ENCODE results near the gene TRIM54. TPM values are rescaled to one million over a fixed set of nuclear protein-coding genes. Genes with fewer than 3 reads are reported as not detected.

TRIM54 gene
- total RNA-seq, 1 experiment from 2014 or later, result 3.3 TPM

GRCh38 chr2:27306136-27306535 lies 23.9 kb downstream of the TRIM54 start:
- DNase-seq (ENCODE audit: low spot score), result no peak
- ATAC-seq, result no peak
- H3K4me3 Mint-ChIP-seq, result peak overlapping the region; percentile 62
- ChIA-PET POLR2A (no interaction called here), CTCF (interaction anchor here (0.9 to 1.2 kb wide), 2 partner anchors 15 to 41 kb away, joined by 3 to 4 read pairs; no protein-coding TSS in a partner anchor)
- H3K27ac Mint-ChIP-seq, result no peak overlapping the region
- H3K4me1 Mint-ChIP-seq, result peaks cover 8% of the 10 kb centered on the region; the same call in 1 of the 2 replicates
- TF ChIP-seq TP53 (CRISPR knock-in tag; IDR thresholded peaks at IDR 0.05) (no peak), MAX (CRISPR knock-in tag; IDR thresholded peaks at IDR 0.05) (peak; percentile 50; the same call in 1 of the 2 replicates), RELA (CRISPR knock-in tag; IDR thresholded peaks at IDR 0.05; ENCODE audit: borderline replicate concordance) (no peak), FOXP1 (CRISPR knock-in tag; IDR thresholded peaks at IDR 0.05; ENCODE audit: borderline replicate concordance) (0 out of 2 replicates have a peak, but pooled peaks have one; percentile 16), FOXP4 (CRISPR knock-in tag; IDR thresholded peaks at IDR 0.05) (no peak), USF1 (CRISPR knock-in tag; IDR thresholded peaks at IDR 0.05) (peak; percentile 32; the same call in 1 of the 2 replicates)
- peaks cover 6% of the 10 kb centered on the region for H3K36me3 Mint-ChIP-seq
- peaks cover 53% of the 10 kb centered on the region for H3K27me3 Mint-ChIP-seq (ENCODE audit: low read depth)
- H3K9me3 Mint-ChIP-seq, result no peaks in the 10 kb centered on the region

GRCh38 chr2:27306573-27307286 lies 24.5 kb downstream of the TRIM54 start:
- POLR2A ChIA-PET, result no interaction called here
- Mint-ChIP-seq H3K36me3 (peaks cover 6% of the 10 kb centered on the region), H3K9me3 (no peaks in the 10 kb centered on the region), H3K4me1 (peaks cover 8% of the 10 kb centered on the region; the same call in 1 of the 2 replicates), H3K27ac (no peak overlapping the region), H3K4me3 (peak overlapping the region; percentile 62), H3K27me3 (ENCODE audit: low read depth) (peaks cover 53% of the 10 kb centered on the region)
- DNase-seq (ENCODE audit: low spot score) (peak; percentile 53), ATAC-seq (peak; percentile 14)
- CTCF ChIA-PET, result interaction anchor here (1.2 to 1.5 kb wide), 2 partner anchors 14 to 44 kb away, joined by 3 to 6 read pairs; partner anchors contain the start of gene SLC30A3
- TF ChIP-seq IRF2 (CRISPR knock-in tag; IDR thresholded peaks at IDR 0.05; ENCODE audit: borderline replicate concordance, low read depth) (no peak), JUN (CRISPR knock-in tag; IDR thresholded peaks at IDR 0.05) (no peak), ESRRA (CRISPR knock-in tag; IDR thresholded peaks at IDR 0.05; ENCODE audit: borderline replicate concordance) (0 out of 2 replicates have a peak, but pooled peaks have one; percentile 15), GABPB1 (CRISPR knock-in tag; IDR thresholded peaks at IDR 0.05) (no peak), ZNF317 (CRISPR knock-in tag; IDR thresholded peaks at IDR 0.05; ENCODE audit: borderline replicate concordance, low read depth) (no peak), CBFB (CRISPR knock-in tag; IDR thresholded peaks at IDR 0.05; ENCODE audit: low read depth) (no peak), STAT6 (CRISPR knock-in tag; conservative IDR thresholded peaks at IDR 0.05; ENCODE audit: low read depth) (no peak), ZNF671 (CRISPR knock-in tag; IDR thresholded peaks at IDR 0.05) (no peak), ZMAT4 (CRISPR knock-in tag; IDR thresholded peaks at IDR 0.05) (no peak), HMGXB4 (CRISPR knock-in tag; IDR thresholded peaks at IDR 0.05) (0 out of 2 replicates have a peak, but pooled peaks have one; percentile 7), ATF1 (CRISPR knock-in tag; IDR thresholded peaks at IDR 0.05) (no peak), OVOL2 (CRISPR knock-in tag; IDR thresholded peaks at IDR 0.05; ENCODE audit: borderline replicate concordance) (no peak), ZNF423 (CRISPR knock-in tag; IDR thresholded peaks at IDR 0.05) (peak; percentile 53), ATF2 (CRISPR knock-in tag; IDR thresholded peaks at IDR 0.05; ENCODE audit: borderline replicate concordance, low read depth) (no peak), E2F5 (CRISPR knock-in tag; IDR thresholded peaks at IDR 0.05) (no peak), FOXK1 (CRISPR knock-in tag; IDR thresholded peaks at IDR 0.05) (no peak)
